ENCODE data around the gene COL20A1.
"Not testable (repeated sequence)": the region's sequence is repeated elsewhere in the genome, so short reads cannot be mapped to it uniquely, and the experiment has no call there.

The COL20A1 gene

DNA sequence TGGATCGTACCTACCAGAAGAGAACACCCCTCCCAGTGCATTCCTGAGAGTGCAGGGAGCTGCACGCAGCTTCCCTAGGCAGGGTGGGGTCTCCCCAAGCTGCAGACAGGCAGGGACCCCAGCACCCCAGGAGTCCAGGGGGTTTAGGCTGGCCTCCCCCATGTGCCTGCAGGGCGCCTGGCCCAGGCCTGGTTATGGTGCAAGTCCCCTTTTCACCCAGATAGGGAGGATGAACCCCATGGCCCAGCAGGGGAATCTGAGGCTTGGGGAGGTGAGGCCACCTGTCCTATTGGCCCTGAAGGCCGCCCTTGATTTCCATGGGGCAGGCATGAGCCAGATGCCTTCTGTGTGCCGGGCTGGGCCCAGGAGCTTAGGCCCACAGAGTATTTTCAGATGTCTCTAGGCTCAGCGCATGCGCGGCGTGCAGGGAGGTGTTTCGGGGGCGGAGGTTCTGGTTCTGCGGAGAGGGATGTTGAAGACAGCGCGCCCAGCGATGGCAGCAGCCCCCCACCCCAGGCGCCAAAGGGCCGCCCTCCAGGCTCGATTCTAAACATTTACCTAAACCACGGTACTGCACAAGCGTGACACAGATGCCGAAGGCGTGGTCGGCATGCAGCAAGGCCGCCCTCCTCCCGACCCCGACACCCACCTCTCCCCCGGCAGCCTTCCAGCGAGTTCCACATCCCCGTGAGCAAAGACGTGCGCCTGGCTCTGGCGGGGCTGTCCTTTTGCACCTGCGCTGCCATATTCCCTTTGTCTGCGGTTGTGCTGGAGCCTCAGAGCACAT lies 29.4 kb downstream of the COL20A1 start:
- no peak for DNase-seq

DNA sequence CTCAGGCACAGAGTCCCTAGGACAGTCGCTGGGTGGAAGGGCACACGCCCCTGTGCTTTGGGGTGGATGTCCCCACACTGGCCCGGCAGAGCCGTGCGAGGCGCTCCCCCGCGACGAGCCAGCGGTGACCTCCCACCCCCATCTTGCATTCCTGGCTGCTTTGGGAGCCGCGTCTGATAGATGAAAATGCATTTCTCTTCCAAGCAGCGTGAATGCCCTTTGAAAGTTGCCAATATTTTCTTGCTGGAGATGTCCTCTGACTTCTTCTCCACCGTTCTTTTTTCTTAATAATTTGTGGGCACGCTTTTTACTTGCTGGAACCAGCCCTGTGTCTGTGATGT lies 29.9 kb downstream of the COL20A1 start:
- DNase-seq, result no peak

DNA sequence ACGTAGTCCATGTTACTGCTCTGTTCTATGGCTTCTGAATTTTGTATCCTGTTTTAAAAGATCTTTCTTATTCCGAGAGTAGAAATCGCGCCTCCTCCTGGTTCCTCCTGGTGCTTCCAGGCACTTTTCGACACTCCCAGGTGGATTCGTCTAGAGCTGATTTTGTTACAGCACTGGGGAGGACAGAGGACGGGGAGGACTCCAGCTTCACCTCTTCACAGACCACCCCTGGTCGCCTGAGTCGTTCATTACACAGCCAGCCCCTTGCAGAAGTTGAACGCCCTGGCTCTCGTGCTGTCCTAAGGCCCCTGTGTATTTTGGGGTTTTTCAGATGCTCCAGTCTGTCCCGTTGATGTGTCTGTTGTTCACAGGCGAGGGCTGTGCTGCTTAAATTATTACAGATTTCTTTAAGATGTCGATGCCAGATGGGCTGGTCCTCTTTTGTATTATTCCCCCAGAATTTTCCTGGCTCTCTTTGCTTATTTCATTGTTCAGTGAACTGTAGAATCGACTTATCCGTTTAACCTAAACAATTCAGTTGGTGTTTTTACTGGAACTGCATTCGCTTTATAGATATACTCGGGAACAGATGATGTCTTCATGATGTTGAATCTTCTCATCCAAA lies 30.5 kb downstream of the COL20A1 start:
- no peak for DNase-seq

DNA sequence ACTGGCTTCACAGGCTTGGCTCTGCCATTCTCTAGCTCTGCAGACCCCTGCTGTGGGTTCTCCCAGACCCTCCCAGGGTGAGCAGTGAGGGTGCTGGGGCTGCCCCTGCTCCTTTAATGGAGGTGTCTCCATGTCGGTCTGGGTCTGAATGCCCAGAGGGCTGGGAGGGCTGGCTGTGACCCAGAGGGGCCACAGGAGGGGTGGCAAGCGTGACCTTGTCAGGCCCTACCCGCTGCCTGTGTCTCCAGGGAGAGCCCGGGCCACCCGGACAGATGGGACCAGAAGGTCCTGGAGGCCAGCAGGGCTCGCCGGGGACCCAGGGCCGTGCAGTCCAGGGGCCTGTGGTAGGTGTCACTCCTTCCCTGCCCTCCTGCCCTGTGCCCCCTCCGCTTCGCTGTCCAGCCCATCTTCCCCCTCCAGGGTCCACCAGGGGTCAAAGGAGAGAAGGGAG lies 32.1 kb downstream of the COL20A1 start:
- no peak for DNase-seq

DNA sequence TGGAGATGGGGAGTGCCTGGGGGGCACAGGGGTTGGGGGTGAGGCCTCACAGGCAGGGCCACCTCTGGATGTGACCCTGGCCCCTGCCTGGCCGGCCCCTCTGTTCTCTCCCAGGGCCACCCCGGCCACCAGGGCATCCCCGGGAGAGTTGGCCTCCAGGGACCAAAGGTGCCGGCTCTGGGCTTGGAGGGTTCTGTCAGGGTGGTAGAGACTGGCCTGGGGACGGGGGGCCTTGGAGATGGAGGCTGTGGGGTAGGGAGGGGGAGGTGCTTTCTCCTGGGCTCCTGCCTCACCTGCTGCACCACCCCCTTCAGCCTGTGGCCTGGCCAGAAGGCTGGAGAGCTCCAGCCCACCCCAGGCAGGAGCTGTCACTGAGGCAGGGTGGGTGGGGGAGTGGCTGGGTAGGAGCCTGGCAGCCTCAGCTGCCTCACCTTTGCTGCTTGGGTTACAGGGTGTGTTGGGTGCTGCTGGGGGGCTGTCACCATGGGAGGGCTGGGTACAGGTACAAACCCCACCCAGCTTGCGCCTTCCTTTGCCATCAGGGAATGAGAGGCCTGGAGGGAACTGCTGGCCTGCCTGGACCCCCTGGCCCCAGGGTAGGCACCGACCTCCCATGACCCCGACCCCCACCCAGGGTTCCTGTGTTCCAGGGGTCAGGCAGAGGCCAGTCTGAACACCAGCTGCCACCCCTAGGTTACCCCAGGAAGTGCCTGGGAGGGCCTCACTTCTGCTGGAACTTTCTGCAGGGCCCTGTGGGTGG lies 32.7 kb downstream of the COL20A1 start:
- no peak for DNase-seq

DNA sequence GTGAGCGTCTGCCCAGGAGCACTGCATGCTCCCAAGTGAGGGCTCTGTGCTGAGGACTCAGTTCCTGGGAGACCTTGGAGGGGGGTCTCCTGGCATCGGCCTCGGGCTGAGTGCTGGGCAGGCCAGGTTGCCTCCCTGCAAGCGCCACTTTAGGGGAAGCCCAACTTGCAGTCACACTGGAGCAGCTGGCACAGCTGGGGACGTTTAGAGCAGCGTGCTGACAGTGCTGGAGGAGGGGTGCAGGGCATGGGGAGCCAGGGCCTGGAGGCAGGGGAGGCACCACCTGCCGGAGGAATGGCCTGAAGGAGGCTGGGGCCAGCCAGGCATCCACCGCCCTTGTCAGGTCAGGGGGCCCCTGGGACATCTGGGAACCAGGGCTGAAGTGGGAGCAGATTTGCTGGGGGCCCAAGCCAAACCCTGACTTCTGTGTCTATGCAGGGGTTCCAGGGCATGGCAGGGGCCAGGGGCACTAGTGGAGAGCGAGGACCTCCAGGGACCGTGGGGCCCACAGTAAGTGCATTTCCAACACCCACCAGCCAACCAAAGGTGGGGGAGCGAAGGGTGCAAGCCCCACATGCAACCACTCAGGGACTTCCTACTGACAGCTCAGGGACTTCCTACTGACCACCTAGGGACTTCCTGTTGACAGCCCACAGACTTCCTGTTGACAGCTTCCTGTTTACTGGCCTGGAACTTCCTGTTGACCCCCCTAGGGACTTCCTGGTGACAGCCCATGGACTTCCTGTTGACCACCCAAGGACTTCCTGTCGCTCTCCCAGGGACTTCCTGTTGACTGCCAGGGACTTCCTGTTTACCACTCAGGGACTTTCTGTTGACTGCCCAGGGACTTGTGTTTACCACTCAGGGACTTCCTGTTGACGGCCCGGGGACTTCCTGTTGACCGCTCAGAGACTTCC lies 33.6 kb downstream of the COL20A1 start:
- no peak for DNase-seq

DNA sequence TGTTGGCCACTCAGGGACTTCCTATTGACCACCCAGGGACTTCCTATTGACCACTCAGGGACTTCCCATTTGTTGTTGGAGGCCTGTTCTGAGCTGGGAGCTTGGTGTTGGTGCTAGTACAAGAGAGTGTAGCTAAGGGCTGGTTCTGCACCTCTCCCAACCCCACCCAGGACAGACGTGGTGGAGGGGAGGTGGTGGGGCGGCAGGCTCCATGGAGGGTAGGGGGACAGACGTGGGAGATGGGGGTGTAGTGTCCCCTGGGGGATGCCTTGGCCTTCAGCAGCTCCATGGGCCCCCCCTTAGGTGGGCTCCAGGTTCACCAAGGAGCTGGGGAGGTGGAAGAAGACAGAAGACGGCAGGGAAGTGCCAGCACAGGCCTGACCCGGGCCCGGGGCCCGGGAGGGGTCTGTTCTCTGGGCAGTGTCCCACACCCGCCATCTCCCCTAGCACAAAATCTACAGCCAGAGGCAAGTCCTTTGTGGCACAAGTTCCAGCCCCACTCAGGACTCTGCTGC lies 34.3 kb downstream of the COL20A1 start:
- DNase-seq, result no peak

DNA sequence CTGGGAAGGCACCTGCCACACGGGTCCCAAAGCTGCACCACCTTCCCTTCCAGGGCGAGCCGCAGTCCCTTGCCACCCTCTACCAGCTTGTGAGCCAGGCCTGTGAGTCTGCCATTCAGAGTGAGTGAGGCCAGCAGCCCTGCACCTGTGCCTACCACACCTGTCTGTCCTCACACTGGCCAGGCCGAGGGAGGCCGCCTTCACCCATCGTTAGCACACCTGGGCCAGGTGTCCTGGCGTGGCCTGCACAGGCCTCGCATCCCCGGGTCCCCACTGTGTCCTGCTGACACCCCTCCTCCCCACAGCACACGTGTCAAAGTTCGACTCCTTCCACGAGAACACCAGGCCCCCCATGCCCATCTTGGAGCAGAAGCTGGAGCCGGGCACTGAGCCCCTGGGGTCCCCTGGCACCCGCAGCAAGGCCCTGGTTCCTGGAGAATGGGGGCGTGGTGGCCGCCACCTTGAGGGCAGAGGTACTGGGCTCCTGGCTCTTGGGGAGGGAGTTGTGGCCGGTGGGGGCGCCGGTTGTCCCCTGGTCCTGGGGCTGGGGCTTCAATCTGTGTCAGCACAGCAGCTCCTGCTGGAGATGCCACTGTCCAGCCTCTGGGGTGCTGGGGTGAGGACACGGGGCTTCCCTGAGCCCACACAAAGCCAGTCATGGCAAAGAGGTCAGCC lies 35.2 kb downstream of the COL20A1 start:
- no peak for DNase-seq

DNA sequence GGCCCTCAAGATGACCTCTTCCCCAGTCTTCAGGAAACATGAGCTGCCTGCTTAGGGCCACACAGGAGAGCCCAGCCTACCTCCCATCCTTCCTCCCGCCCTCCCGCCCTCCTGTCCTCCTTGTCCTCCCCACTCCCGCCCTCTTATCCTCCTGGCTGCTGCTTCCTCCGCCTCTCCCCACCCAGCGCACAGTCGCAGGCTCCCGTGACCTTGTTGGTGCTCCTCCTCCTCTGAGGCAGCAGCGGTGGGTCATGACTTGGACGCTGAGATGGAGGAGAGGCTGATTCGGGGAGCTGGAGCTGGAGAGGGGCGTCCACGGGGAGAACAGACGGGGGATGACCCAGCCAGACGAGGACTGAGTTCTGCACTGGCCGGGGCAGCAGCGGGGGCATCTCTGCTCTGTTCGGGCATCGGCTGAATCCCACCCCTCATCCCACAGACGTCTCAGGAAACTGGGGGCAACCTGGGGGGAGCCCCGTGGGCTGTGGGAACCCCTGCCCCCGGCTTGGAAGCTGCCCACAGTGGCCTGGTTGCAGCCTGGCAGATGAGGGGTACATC lies 35.8 kb downstream of the COL20A1 start:
- DNase-seq, result no peak

DNA sequence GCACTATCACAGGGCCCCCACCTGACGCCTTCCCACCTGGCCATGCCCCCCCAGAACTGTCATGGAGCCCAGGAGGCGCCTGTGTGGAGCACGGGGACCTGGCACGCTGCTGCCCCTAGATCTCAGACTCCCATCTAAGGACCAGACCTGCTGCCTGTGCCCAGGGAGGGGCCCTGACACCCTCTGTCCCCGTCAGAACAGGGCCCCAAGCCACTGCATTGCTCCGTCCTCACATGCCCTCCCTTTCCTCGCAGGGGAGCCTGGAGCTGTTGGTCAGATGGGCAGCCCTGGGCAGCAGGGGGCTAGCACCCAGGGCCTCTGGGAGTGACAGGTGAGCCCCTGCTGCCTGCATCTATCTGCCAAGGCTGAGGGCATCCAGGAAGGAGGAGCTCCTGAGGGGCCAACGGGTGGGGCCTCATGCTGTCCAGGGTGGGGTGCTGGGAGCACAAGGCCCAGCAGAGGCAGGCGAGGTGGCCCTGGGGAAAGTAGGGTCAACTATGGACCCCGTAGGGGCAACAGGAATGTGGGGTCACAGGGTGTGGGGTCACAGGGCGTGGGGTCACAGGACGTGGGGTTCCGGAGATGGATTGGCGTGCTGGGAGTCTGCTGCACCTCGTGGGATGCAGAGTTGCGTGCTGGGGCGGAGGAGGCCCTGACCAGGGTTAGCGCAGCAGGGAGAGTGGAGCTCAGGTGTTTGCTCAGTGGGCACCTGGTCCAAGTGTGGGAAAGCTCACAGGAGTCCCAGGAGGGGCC lies 36.5 kb downstream of the COL20A1 start:
- no peak for DNase-seq

DNA sequence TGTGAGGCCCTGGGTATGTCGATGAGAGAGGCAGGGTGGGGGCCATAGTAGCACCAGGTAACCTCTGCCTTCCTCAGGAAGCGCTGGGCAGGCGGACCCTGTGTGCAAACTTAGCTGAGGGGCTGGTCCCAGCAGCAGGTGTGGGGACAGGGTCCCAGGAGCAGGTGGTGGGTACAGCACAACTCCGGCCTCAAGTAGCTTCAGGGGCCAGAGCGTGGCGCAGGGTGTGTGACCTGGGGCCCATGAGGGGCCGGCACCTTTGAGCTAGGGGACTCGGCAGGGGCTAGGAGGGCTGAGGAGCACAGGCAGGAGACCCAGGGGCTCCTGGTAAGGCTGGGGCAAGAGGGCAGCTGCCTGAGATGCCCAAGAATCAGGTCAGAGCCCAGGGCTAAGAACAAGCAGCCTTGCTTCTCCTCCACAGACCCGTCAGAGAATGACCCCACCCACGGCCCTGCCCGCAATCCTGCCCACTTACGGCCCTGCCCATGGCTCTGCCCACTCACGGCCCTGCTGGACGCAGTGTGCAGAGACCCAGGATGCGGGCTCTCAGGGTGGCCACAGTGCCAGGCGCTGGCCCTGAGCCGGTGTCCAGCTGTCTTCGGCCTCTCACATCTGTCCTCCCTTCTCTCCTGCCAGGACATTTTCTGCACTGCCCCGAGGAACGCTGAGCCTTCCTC lies 37.2 kb downstream of the COL20A1 start:
- DNase-seq, result no peak

DNA sequence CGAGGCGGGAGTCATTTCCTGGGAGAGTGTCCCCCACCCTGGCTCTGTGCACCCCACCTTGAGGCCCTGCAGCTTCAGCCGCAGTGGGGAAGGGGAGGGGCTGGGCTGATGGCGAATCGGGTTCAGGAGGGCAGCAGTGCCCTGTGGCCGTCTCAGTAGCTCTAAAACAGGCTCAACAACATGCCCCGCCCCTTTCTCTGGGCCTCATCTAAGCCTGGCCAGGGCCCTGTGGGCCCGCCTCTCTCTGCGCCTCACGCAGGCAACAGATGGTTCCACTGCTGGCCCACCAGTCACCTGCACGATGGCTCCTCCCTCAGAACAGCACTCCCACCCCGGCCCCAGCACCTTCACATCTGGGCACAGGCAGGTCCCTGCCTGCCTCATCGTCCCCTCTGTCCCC lies 38.0 kb downstream of the COL20A1 start:
- no peak for DNase-seq

DNA sequence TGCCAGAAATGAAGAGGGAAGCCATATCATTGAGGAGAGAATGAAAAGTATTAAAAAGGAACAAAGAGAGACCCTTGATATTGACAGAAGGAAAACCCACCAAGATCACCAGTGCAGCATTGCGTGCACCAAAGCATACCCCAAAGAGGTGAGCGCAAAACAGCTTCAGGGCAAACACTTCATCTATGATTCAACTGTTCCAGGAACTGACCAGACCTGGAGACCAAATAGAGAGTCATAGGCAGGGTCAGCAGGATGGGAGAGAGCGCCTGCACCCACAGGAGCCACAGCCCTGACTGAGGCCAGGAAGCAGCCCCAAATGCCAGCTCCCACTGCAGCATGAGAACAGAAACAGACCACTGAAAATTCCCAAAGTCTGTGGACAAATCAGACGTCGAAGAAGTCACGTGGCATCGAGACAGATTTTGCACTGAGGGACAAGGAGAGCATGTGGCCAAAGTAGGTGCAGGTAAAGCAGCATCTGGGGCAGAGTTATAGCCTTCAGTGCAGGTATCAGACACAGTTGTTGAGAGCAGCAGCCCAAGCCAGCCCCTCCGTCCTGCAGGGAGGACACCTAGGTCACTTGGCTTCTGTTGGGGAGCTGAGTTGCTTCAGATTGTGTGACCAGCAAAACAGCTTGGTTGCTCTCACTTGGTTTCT lies 38.9 kb downstream of the COL20A1 start:
- DNase-seq, result no peak

DNA sequence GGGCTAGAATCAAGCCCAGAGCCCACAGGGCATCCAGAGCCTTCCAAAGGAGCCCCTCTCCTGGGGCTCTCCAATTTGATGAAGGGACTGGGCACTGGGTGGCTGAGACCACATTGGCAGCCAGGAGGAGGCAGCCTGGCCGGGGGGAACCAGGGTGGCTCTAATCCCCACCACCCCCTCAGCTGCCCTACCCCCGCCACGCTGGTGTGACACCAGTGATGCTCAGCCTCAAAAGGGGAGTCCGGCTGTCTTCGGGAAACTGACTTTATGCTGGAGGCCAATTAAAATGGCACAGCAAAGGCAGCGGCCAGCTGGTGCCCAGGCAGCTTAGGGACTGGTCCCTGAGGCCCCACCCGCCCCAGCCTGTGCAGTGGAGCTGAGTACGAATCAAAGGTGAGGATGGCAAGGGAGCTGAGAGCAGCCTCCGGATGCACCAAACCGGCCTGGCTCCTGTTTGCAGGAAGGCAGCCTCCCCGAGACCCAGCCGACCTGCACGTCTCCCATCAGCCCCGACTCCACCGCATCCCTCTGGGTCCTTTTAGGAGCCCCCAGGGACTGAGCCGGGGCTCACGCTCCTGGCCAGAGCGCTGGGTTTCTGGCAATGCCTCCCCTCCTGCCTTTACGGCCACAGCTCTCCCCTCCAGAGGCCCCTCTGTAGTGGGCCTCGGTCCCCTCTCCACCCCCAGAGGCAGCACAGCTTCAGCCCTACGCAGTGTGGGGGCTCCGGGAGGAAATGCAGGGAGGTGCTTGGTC lies 39.7 kb downstream of the COL20A1 start:
- DNase-seq, result no peak

DNA sequence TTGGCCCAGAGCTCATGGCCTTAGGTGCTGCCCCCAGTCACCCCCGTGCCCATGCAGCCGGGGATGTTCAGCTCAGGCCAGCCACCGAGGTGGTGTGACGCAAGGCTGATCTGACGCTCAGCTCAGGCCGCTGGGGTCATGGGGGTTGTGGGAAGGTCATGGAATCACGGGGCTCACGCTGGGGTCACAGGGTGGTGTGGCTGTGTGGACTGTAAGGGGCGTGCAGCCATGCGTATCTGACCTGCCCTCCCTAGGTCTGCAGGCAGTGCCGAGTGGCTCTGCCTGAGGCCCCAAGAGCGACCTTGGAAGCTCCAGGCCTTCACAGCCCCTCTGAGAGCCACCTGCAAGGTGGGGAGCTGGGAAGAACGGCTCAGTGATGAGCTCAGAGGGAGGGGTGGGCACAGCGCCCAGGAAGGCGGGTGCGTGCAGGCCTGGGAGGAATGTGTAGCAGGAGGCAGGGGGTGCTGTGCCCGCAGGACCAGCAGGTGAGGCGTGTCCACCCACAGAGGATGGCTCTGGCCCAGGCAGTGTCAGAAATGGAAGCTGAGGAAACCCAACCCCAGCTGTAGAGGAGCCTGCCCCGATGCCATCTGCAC lies 40.4 kb downstream of the COL20A1 start:
- DNase-seq, result no peak

DNA sequence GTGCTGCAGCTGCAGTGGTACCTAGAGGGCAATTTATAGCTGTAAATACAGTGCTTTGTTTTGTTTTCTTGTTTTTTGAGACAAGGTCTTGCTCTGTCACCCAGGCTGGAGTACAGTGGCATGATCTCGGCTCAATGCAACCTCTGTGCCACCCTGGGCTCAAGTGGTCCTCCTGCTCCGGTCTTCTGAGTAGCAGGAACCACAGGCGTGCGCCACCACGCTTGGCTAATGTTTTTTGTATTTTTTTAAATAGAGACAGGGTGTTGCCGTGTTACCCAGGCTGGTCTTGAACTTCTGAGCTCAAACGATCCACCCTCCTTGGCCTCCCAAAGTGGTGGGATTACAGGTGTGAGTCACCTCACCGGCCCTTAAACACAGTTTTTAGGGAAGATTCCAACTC lies 41.4 kb downstream of the COL20A1 start:
- DNase-seq, result no peak

DNA sequence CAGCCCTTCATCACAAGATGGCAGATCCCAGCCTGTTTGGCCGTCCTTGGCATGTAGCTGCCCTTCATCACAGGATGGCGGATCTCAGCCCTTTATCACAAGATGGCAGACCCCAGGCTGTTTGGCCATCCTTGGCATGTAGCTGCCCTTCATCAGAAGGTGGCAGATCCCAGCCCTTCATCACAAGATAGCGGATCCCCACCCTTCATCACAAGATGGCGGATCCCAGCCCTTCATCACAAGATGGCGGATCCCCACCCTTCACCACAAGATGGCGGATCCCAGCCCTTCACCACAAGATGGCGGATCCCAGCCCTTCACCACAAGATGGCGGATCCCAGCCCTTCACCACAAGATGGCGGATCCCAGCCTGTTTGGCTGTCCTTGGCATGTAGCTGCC lies 42.1 kb downstream of the COL20A1 start:
- DNase-seq, result not testable (repeated sequence)

DNA sequence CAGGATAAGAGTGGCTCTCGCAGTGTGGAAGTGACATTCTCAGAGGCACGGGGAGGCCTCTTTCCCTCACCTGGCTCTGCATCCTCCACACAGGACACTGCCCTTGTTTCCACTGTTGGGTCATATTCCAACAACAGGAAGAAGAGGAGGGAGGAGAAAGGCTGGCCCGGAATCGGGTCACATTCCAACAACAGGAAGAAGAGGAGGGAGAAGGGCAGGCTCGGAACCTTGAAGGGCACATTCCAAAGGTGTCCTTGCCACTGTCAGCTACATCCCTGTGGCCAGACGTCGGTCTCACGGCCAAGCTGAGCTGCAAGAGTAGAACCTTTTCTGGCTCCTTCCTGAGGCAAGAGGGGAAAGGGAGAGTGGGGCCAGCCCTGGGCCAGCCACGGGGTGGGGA lies 42.7 kb downstream of the COL20A1 start:
- DNase-seq, result no peak
